Ramos (cell line): ENCODE data around the gene DOC2B.
"Not testable (repeated sequence)": the region's sequence is repeated elsewhere in the genome, so short reads cannot be mapped to it uniquely, and the experiment has no call there.

Source experiments
- in situ Hi-C: fragments of 300-500 bp; cut with MboI; formaldehyde crosslinking; loops from one replicate; pipeline ENCODE4 v1.14.3; 2022; ENCODE audit warnings: low sequenced_read_pairs; ENCODE audit not compliant: unreplicated experiment

Gene DOC2B

GRCh38 chr17:181245-182049, at the start of gene DOC2B:
DOC2B (minus strand) TSS chr17:181650; CDS start chr17:181479, 171 bp downstream.
- in situ Hi-C loops: no loop called here

- in situ Hi-C loops: no loop called here
These were observed 48.9 kb upstream of the DOC2B start for GRCh38 chr17:230395-230770.

GRCh38 chr17:229709-230394, 48.4 kb upstream of the DOC2B start:
- in situ Hi-C loops: no loop called here

- in situ Hi-C loops: no loop called here
These were observed 47.7 kb upstream of the DOC2B start for GRCh38 chr17:228951-229708.

DNA sequence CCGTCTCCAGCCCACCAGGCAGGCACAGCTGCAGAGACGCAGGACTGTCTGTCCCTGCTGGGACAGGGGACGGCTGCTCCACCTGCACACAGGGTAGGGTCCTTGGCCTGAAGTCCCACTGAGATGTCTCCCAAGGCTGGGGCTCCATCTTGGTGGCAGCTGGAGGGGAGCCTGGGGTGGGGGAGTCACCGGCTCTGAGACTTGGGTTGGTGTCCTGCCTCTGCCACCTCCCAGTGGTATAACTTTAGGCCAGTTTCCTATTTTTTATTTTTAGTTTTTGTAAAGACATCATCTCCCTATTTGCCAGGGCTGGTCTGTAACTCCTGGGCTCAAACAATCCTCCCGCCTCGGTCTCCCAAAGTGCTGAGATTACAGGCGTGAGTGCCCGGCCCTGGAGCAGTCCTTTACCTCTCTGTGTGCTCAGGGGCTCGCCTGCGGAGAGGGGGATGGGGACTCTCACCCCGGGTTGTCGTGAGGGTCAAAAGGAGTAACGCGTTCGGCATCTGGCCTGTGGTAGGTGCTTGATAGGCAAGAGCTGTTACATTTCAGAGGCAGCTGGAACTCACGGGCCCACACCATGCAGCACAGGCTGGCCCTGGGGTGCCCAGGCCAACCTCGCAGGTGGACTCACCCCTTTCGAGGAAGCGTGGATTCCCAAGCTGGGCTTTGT, 46.6 kb upstream of the DOC2B start:
- in situ Hi-C loops: no loop called here

- in situ Hi-C loops: no loop called here
These were observed 45.9 kb upstream of the DOC2B start for GRCh38 chr17:227078-227945.

GRCh38 chr17:226108-227077, 44.9 kb upstream of the DOC2B start:
- in situ Hi-C loops: no loop called here

- in situ Hi-C loops: no loop called here
These were observed 44.1 kb upstream of the DOC2B start for GRCh38 chr17:225551-225950.

DNA sequence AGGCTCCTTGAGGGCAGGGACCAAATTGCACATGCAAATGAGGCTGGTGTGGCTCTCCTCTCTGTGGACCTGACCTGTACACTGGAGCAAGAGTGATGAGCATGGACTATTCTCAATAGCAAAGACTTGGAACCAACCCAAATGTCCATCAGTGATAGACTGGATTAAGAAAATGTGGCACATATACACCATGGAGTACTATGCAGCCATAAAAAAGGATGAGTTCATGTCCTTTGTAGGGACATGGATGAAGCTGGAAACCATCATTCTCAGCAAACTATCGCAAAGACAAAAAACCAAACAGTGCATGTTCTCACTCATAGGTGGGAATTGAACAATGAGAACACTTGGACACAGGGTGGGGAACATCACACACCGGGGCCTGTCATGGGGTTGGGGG, 43.1 kb upstream of the DOC2B start:
- in situ Hi-C loops: not testable (repeated sequence)

DNA sequence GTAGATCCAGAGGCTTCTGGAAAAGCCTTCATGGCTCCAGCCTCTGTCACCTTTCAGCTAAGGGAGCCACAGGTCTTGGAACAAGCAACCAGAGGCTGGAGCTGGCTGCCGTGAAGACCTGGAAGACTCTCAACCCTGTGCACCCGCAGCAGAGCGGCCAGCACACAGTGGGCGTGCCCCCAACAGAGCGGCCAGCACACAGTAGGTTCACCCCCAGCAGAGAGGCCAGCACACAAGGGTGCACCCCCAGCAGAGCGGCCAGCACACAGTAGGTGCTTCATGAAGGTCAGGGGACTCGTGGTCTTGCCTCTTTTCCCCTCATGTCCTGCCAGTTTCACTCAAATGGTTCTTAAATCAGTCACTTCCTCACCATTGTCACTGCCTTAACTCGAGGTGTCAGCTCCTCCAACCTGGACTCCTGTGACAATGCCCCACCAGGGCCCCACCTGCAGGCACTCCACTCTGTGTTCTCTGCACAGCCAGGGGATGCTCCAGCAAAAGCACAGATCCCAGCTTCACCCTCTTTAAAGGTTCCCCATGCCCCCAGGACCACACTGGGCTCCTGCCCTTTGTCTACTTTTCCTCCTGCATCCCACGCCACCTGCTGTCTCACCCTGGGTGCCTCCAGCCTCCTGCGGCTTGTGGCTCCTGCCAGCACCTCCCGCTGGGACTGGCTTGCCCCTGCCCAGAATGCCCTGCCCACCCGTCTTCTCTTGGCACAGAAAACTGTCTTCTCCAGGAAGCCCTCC, 42.4 kb upstream of the DOC2B start:
- in situ Hi-C loops: no loop called here

DNA sequence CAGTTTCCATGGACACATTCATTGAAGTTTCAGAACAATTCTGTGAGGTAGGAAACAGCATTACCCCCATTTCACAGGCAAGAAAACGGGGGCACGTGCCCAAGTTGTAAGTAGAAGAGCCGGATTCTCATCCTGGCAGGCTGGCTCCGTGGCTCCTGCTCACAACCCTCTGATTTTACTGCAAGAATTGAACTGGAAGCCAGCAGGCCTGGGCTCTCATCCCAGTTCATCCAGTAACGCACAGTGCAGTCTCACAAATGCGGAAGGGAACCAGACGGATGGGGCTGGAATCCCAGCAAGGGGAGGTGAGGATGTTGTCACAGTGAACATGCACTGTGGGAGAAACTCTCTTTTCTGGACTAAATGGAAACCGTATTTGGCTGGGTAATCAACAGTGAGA, 40.7 kb upstream of the DOC2B start:
- in situ Hi-C loops: no loop called here

- in situ Hi-C loops: no loop called here
These were observed 38.2 kb upstream of the DOC2B start for GRCh38 chr17:219696-220095.

- in situ Hi-C loops: no loop called here
These were observed 37.1 kb upstream of the DOC2B start for GRCh38 chr17:218432-219110.

GRCh38 chr17:216625-217024, 35.2 kb upstream of the DOC2B start:
- in situ Hi-C loops: no loop called here

DNA sequence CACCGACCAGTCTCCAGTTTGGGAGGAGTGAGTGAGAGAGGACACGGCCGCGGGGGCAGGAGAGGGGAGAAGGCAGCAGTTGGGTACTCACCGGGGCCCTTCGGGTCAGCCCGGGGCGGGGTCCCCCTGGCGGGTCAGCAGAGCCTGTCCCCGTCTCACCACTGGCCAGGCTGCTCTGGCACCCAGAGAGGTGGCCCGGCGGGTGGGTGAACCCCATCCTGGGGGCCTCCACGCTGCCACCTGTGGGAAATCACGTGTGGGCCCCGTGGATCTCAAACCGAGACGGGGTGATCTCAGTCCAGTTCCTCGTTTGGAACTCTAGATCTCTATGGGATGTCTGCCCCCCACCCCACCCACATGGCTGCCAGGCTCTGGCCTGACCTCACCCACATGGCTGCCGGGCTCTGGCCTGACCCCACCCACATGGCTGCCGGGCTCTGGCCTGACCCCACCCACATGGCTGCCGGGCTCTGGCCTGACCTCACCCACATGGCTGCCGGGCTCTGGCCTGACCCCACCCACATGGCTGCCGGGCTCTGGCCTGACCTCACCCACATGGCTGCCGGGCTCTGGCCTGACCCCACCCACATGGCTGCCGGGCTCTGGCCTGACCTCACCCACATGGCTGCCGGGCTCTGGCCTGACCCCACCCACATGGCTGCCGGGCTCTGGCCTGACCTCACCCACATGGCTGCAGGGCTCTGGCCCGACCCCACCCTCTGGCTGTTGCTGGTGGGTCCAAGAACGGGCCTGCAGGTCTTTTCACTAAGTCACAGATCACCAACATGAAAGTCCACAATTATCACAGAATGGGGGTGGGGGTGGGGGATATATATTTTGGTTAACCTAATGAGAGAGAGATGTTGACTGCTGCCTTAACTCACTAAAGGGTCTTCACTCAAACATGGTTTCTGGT, 34.4 kb upstream of the DOC2B start:
- in situ Hi-C loops: not testable (repeated sequence)

- in situ Hi-C loops: no loop called here
These were observed 33.5 kb upstream of the DOC2B start for GRCh38 chr17:214881-215331.
